NCI-H2029 treated with DMSO at 0.1 percent for 48 hours (cell line): ENCODE results near the gene CDK14.
"Not testable (repeated sequence)": the region's sequence is repeated elsewhere in the genome, so short reads cannot be mapped to it uniquely, and the experiment has no call there.

Experiments used
- DNase-seq: peaks from one replicate; lab custom pipeline; 2025; lab: John Stamatoyannopoulos, UW

Gene CDK14

GRCh38 chr7:91157579-91158320 lies 561.6 kb downstream of the CDK14 start:
- no peak for DNase-seq

DNA sequence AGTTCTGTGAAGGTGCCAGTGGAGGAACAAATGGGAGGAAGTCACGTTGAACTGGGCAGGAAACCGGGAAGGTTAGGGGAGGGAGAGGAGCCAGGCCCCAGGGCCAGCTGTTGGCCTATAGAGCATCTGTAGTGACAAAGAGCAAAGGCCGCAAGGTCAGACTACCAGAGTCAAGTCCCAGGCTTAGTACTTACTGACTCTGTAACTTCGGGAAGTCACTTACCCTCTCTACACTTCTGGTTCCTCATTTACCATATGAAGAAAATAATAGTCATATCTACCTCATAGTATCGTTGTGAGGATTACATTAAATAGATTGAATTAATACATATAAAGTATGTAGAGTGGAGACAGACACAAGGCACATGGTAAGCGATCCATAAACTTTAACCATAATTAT lies 566.3 kb downstream of the CDK14 start:
- DNase-seq, result no peak

DNA sequence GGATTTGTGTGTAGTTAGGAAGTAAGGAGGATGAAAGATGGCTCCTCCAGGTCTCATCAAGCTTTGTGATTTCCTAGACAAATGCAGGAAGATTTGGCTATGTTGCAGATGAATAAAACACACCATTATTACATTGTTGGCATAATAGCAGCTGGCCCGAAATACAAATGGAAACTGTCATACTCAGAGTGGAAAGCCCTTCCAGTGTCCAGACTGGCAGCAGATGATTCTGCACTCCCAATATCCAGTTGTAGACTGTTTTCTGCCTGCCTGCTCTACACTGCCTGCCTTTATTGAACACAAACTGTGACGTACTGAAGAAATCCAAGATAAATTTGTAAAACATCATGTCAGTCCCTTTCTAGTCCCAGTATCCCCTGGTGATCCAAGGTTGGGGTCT lies 568.4 kb downstream of the CDK14 start:
- no peak for DNase-seq

DNA sequence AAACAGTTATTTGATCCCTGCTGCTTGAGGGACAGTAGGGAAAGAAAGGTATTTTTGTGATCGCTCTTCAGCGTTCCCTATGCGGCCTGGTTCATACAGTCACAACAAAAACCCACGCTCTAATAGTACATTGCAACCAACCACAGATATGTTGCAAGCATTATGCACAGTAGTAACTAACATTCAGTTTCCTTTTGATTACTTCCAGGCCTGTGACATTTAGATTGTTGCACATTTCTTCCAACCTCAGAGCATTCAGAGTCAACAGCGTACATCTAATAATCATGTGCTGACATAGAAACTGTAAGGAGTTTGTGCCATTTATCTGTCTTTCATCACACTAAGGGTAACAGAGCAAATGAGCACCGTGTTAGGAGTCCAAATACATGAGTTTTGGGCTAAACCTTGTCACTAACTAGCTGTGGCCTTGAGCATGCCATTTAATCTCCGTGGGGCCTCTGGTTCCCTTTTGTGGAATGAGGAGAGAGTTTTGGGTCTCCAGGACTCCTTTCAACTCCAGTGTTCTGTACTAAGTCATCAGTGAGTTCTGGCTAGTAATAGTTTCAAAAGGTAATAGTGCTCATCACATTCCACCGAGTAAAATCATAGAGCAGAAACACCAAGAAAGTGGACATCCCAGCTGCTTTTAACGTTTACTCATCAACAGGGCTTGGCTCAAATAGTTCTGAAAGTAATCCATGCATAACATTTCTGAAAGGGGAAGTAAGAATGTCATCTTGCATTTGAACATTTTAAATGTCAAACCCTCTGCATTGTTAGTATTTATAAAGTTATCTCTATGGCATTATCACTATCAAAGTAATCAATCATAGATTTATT lies 569.1 kb downstream of the CDK14 start:
- no peak for DNase-seq

DNA sequence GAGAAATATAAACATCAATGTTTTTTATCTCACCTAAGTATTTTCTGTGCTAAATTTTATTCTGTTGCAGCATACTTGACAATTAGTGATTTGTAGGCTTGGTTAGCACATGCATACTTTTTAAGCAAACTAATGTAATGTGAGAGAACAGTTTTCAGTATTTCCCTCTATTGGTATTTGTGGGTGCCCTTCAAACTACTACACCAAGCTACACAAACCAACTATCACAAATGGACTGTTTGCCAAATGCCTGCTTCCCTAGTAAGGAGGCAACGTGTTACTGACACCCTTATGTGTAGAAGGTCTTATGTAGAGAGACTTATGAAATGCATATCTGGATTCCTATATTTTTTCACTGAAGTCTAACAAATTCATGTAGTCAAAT lies 569.7 kb downstream of the CDK14 start:
- DNase-seq, result no peak

GRCh38 chr7:91168871-91169829 lies 573.0 kb downstream of the CDK14 start:
- no peak for DNase-seq

DNA sequence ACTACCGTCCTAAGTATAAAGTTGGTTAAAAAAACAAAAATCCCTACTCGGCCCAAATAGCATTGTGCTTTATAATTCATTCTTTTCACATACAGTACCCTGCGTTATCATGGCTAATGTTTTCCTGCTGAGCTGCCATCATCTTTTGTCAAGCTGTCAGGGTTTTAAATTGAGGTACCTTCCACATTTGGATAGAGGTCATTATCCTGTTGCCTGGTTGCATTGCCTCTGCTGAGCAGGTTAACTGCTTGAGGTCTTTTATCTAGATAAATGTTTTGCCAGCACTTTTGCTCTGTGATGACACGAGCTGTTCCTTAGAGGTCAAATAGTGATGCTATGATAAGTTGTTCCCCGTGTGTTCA lies 573.7 kb downstream of the CDK14 start:
- DNase-seq, result no peak

GRCh38 chr7:91173265-91173664 lies 577.1 kb downstream of the CDK14 start:
- DNase-seq, result not testable (repeated sequence)

GRCh38 chr7:91180746-91181145 lies 584.6 kb downstream of the CDK14 start:
- DNase-seq, result no peak

- DNase-seq, result no peak
Observed at GRCh38 chr7:91181949-91182348, 585.8 kb downstream of the CDK14 start.

DNA sequence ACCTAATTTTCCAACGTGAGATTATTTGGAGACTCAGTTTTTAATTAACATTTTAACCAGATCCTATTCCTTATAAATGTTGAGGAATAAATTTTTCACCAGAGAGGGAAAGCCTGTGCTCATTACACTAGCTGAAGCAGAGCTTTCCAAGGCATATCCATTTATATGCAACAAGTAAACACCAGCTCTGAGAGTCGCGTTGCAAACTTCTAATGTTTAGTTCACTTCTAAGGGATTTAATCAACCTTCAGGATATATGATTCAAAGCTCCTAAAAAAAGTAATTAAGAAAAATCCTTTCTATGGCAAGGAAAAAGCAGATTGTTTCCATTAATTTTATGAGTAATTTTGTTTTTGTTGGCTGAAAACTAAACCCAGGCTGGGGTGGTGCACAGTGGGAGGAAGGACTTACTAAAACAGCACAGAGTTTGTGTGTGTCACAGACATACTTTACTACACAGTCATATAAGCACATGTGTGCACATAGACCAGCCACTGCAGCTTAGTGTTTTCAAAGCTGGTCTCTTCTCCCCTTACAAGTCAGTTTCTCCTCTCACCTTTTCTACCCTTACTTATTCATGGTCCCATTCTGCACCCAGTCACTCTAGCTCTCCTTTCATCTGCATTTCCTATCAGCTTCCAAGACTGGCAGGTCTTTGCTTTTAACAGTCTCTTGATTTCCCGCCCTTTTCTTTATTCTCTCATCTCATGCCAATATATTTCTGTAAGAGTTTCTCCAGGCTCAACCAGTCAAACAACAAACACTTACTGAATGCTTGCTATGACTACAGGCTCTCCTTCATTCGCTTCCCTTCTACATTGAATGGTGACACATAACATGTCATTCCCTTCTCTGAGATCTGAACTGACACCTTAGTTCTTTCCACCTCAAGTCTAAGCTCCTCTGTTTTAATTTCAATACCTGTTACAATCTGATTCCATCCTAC lies 587.0 kb downstream of the CDK14 start:
- peak; percentile 50 for DNase-seq

GRCh38 chr7:91185771-91186170 lies 589.6 kb downstream of the CDK14 start:
- DNase-seq, result no peak

GRCh38 chr7:91187061-91187460 lies 590.9 kb downstream of the CDK14 start:
- no peak for DNase-seq

- no peak for DNase-seq
Observed at GRCh38 chr7:91191771-91192170, 595.6 kb downstream of the CDK14 start.

- DNase-seq, result no peak
Observed at GRCh38 chr7:91193141-91193540, 597.0 kb downstream of the CDK14 start.

- no peak for DNase-seq
Observed at GRCh38 chr7:91194841-91195240, 598.7 kb downstream of the CDK14 start.

DNA sequence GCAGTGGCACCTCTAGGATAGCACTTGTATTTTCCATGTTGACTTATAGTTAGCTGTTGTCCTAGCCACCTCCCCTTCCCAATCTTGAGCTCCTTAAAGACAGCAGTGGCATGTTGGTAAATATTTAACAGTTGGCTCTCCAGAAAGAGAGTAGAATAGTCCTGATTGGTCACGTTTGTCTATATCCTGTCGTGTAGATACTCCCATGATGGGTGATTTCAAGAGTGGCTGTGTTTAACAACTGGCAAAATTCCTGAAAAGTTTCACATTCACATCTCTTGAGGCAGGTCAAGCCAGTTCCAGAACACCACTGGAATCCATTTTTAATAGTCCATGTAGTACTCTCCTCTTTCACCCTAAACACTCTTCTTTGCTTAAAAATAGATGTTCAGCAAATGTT lies 599.9 kb downstream of the CDK14 start:
- DNase-seq, result no peak

- no peak for DNase-seq
Observed at GRCh38 chr7:91198371-91198770, 602.2 kb downstream of the CDK14 start.

GRCh38 chr7:91199601-91200000 lies 603.5 kb downstream of the CDK14 start:
- no peak for DNase-seq

- no peak for DNase-seq
Observed at GRCh38 chr7:91201442-91202113, 605.5 kb downstream of the CDK14 start.
